CD14-positive monocyte (primary cell): ENCODE data around the gene TREM1. TPM values are rescaled to one million over a fixed set of nuclear protein-coding genes. Genes with fewer than 3 reads are reported as not detected.
A peak's percentile ranks its signal among the peaks of the same experiment; 100 is the strongest.

Experiments
- DNase-seq, 3 donors: peaks; one replicate each; pipeline ENCODE4 v3.0.0-alpha.2; 2011 to 2022
- H2AFZ ChIP-seq: 2 replicates; pipeline ENCODE4 v1.6.0; 2012; ENCODE audit warnings: mild to moderate bottlenecking, low read depth, low read length, inconsistent platforms; ENCODE audit not compliant: insufficient read depth, poor library complexity, severe bottlenecking
- H3K27ac ChIP-seq, 2 donors: 1 replicate in 1 of 2; 2 replicates in 1 of 2; pipeline ENCODE4 v1.5.1; 2012 to 2013; ENCODE audit warnings: low read length in 2 of 2, control low read depth in 1 of 2, inconsistent platforms in 1 of 2, low read depth in 1 of 2, mild to moderate bottlenecking in 1 of 2
- H3K27me3 ChIP-seq, 2 donors: one replicate each; pipeline versions ENCODE4 v1.6.0 to v1.6.1; 2011 to 2013; ENCODE audit warnings: low read length in 2 of 2; ENCODE audit not compliant: control insufficient read depth in 2 of 2, insufficient read depth in 2 of 2
- H3K36me3 ChIP-seq, 2 donors: replicated peaks in 1 of 2; 1 replicate in 1 of 2; 2 replicates in 1 of 2; pipeline versions ENCODE4 v1.5.1 to v1.6.1; 2012 to 2013; ENCODE audit warnings: low read length in 2 of 2, control low read depth in 1 of 2, inconsistent platforms in 1 of 2, mild to moderate bottlenecking in 1 of 2; ENCODE audit not compliant: insufficient read depth in 2 of 2, control insufficient read depth in 1 of 2
- H3K4me1 ChIP-seq, 2 donors: 1 replicate in 1 of 2; 2 replicates in 1 of 2; pipeline versions ENCODE4 v1.5.1 to v1.6.1; 2012 to 2013; ENCODE audit warnings: low read length in 2 of 2, control low read depth in 1 of 2, inconsistent platforms in 1 of 2, mild to moderate bottlenecking in 1 of 2, moderate library complexity in 1 of 2; ENCODE audit not compliant: insufficient read depth in 2 of 2, control insufficient read depth in 1 of 2
- H3K4me2 ChIP-seq: replicated peaks from 2 replicates; pipeline ENCODE3; 2012; ENCODE audit warnings: low read length, moderate library complexity, mild to moderate bottlenecking; ENCODE audit not compliant: poor library complexity, severe bottlenecking; ENCODE audit errors: extremely low read depth
- H3K4me3 ChIP-seq, 3 experiments: fragments of 200-600 bp in 1 of 3; sonication (generic) in 1 of 3; replicated peaks in 1 of 3; 1 replicate in 2 of 3; 2 replicates in 1 of 3; pipeline ENCODE4 v1.5.1; 2011 to 2013; ENCODE audit warnings: low read length in 3 of 3, mild to moderate bottlenecking in 3 of 3, control low read depth in 2 of 3, low read depth in 2 of 3, inconsistent platforms in 1 of 3, moderate library complexity in 1 of 3
- H3K79me2 ChIP-seq: 2 replicates; pipeline ENCODE4 v1.6.0; 2012; ENCODE audit warnings: mild to moderate bottlenecking, control low read depth, inconsistent platforms, low read length, moderate library complexity; ENCODE audit not compliant: insufficient read depth
- H3K9ac ChIP-seq: 2 replicates; pipeline ENCODE4 v1.6.0; 2017; ENCODE audit warnings: low read length, mild to moderate bottlenecking; ENCODE audit not compliant: insufficient read depth, poor library complexity, severe bottlenecking
- H3K9me3 ChIP-seq, 2 donors: replicated peaks in 1 of 2; 1 replicate in 1 of 2; 2 replicates in 1 of 2; pipeline versions ENCODE4 v1.5.1 to v1.6.1; 2012 to 2013; ENCODE audit warnings: low read length in 2 of 2, control low read depth in 1 of 2; ENCODE audit not compliant: control insufficient read depth in 1 of 2, insufficient read depth in 1 of 2
- H4K20me1 ChIP-seq: 2 replicates; pipeline ENCODE4 v1.6.0; 2012; ENCODE audit warnings: mild to moderate bottlenecking, low read length, control low read depth, moderate library complexity; ENCODE audit not compliant: insufficient read depth
- H3K27ac Mint-ChIP-seq, 7 donors: one replicate each; pipeline ENCODE4 v1.8.0; 2020; ENCODE audit warnings: mild to moderate bottlenecking in 7 of 7, mixed read lengths in 7 of 7, moderate library complexity in 6 of 7, inconsistent platforms in 2 of 7
- H3K27me3 Mint-ChIP-seq, 3 donors: one replicate each; pipeline ENCODE4 v1.8.0; 2021 to 2022; ENCODE audit warnings: low read depth in 3 of 3, mild to moderate bottlenecking in 3 of 3, mixed read lengths in 3 of 3, moderate library complexity in 3 of 3, inconsistent platforms in 1 of 3
- H3K36me3 Mint-ChIP-seq, 2 donors: one replicate each; pipeline ENCODE4 v1.8.0; 2020; ENCODE audit warnings: mixed read lengths in 2 of 2, inconsistent platforms in 1 of 2, mild to moderate bottlenecking in 1 of 2
- H3K4me1 Mint-ChIP-seq: one replicate; pipeline ENCODE4 v1.8.0; 2020; ENCODE audit warnings: mild to moderate bottlenecking, mixed read lengths
- H3K4me3 Mint-ChIP-seq, 2 donors: one replicate each; pipeline ENCODE4 v1.8.0; 2020; ENCODE audit warnings: mild to moderate bottlenecking in 2 of 2, mixed read lengths in 2 of 2, moderate library complexity in 1 of 2
- H3K9me3 Mint-ChIP-seq, 7 donors: one replicate each; pipeline ENCODE4 v1.8.0; 2020 to 2022; ENCODE audit warnings: mixed read lengths in 7 of 7, mild to moderate bottlenecking in 6 of 7, moderate library complexity in 6 of 7, inconsistent platforms in 2 of 7
- WGBS: methylation state at CpG from one replicate; pipeline ENCODE4 v1.1.5; 2013; ENCODE audit warnings: missing lambda C conversion rate; ENCODE audit not compliant: insufficient coverage; 5-methylcytosine and 5-hydroxymethylcytosine counted together
- intact Hi-C, 2 donors: fragments of 100-400 bp; cut with micrococcal nuclease; formaldehyde crosslinking; loops; one replicate each; pipeline versions ENCODE4 v1.15.0 to v1.15.1; 2023
- polyA plus RNA-seq, 3 donors: library from polyadenylated mRNA; depleted of rRNA in 1 of 3; unstranded in 2 of 3; stranded (reverse) in 1 of 3; fragments of 300-500 nt in 2 of 3; fragments of >200 nt in 1 of 3; fragmentation: Illumina TruSeq in 2 of 3; gene quantifications; 1 replicate in 2 of 3; 2 replicates in 1 of 3; pipeline ENCODE4 v1.2.3, GENCODE V29; 2012 to 2021
- TF ChIP-seq, protein P1 (sequence below): fragments of 200-600 bp; IDR thresholded peaks from one replicate; pipeline ENCODE4 v1.8.0; 2022; ENCODE audit warnings: antibody characterized with exemption, mild to moderate bottlenecking

Gene TREM1
- polyA plus RNA-seq, 3 donors = 175 to 303 (median 240) TPM

DNA sequence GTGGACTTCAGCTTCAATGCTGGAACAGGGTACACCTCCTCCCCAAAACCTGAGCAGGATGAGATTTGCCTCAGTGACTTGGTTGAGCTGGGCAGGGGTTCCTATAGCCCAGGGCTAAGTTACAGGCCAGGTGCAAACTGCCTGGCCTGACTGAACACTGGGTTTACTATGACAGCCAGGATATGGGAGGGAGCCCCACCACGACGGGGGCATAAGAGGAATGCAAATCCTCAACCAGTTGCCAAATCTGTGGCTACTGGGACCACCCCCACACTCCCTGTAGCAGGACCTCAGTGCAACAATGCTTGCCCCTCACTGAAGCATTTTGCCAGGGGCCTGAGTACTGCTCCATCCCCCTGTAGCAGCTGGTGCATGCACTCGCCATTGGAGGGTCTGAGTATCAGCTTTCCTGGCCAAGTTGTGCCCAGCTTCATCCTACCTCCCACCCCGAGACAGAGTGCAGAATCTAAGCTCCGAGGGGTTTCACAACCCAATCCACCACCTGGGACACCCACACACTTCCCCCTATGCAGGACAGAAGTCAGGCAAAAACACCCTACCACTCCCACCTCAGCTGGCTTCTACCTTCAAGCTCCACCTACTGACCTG lies 30.7 kb downstream of the TREM1 start:
- Histone ChIP-seq H3K79me2 (no peaks in the 10 kb centered on the region), H3K36me3 (no peaks in the 10 kb centered on the region), H3K9me3 (peaks cover 5 to 7% of the 10 kb centered on the region in 2 donors), H3K27ac (no peak overlapping the region), H3K4me1 (no peaks in the 10 kb centered on the region), H3K4me2 (no peak overlapping the region), H4K20me1 (peaks cover 6% of the 10 kb centered on the region), H2AFZ (no peak overlapping the region), H3K4me3 (no peak overlapping the region), H3K9ac (no peak overlapping the region), H3K27me3 (no peaks in the 10 kb centered on the region)
- Mint-ChIP-seq H3K4me1 (peaks cover 22% of the 10 kb centered on the region), H3K27me3 (no peaks in the 10 kb centered on the region), H3K9me3 (peaks cover 9 to 25% (median 13%) of the 10 kb centered on the region in 7 donors), H3K27ac (no peak overlapping the region), H3K36me3 (peaks cover 11 to 56% of the 10 kb centered on the region in 2 donors), H3K4me3 (no peak overlapping the region)
- TF ChIP-seq, protein P1, sequence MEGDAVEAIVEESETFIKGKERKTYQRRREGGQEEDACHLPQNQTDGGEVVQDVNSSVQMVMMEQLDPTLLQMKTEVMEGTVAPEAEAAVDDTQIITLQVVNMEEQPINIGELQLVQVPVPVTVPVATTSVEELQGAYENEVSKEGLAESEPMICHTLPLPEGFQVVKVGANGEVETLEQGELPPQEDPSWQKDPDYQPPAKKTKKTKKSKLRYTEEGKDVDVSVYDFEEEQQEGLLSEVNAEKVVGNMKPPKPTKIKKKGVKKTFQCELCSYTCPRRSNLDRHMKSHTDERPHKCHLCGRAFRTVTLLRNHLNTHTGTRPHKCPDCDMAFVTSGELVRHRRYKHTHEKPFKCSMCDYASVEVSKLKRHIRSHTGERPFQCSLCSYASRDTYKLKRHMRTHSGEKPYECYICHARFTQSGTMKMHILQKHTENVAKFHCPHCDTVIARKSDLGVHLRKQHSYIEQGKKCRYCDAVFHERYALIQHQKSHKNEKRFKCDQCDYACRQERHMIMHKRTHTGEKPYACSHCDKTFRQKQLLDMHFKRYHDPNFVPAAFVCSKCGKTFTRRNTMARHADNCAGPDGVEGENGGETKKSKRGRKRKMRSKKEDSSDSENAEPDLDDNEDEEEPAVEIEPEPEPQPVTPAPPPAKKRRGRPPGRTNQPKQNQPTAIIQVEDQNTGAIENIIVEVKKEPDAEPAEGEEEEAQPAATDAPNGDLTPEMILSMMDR = no peak
- no peak for DNase-seq
- 71% methylated on average over 5 of the region's 5 CpGs for WGBS
- intact Hi-C loops = no loop called here

DNA sequence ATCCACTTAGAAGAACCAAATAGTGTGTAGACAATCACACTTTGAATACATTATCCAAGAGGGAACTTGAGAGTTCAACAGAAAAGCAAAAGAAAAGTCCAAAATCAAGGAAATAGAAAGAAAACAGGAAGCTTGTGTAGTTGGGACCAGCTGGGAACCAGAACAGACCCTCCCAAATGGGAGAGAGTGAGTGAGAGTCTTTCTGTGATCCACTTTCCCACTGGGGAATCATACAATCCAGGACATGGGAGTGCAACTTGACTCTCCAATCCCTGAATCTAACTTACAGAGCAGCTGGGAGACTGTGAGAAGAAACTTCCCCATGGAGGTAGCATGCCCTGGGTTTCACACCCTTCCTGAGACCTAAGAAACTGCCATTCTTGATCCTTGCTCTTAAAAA lies 31.4 kb downstream of the TREM1 start:
- Mint-ChIP-seq H3K27ac (peak overlapping the region in 1 of 7 donors; percentile 23), H3K36me3 (peaks cover 11 to 55% of the 10 kb centered on the region in 2 donors), H3K4me1 (peaks cover 22% of the 10 kb centered on the region), H3K27me3 (peaks cover 0 to 2% (median 0%) of the 10 kb centered on the region in 3 donors), H3K9me3 (peaks cover 3 to 20% (median 10%) of the 10 kb centered on the region in 7 donors), H3K4me3 (no peak overlapping the region)
- H3K36me3 ChIP-seq = no peaks in the 10 kb centered on the region
- no peaks in the 10 kb centered on the region for H3K4me1 ChIP-seq
- intact Hi-C loops = no loop called here
- no peak overlapping the region for H2AFZ ChIP-seq
- H3K27me3 ChIP-seq = no peaks in the 10 kb centered on the region
- DNase-seq = no peak
- peaks cover under 1 to 5% of the 10 kb centered on the region in 2 donors for H3K9me3 ChIP-seq
- H3K27ac ChIP-seq = no peak overlapping the region
- no peaks in the 10 kb centered on the region for H3K79me2 ChIP-seq
- peaks cover 6% of the 10 kb centered on the region for H4K20me1 ChIP-seq
- no peak overlapping the region for H3K4me3 ChIP-seq
- TF ChIP-seq, protein P1 = no peak
- H3K9ac ChIP-seq = no peak overlapping the region
- no peak overlapping the region for H3K4me2 ChIP-seq
